SH-SY5Y (cell line): ENCODE data around the gene BBS9.

Experiments
- GATA2 ChIP-seq: IDR thresholded peaks from 2 replicates; pipeline ENCODE4 v1.6.1; 2011; ENCODE audit warnings: mild to moderate bottlenecking, low read depth, low read length
- GATA3 ChIP-seq: IDR thresholded peaks from 2 replicates; pipeline ENCODE4 v1.6.1; 2011; ENCODE audit warnings: low read depth, mild to moderate bottlenecking, low read length, moderate library complexity

GRCh38 chr7:33425395-33425794, 296.0 kb downstream of the BBS9 start:
- TF ChIP-seq GATA2 (no peak), GATA3 (no peak)
